ENCODE data around the gene MAST4.

DNA sequence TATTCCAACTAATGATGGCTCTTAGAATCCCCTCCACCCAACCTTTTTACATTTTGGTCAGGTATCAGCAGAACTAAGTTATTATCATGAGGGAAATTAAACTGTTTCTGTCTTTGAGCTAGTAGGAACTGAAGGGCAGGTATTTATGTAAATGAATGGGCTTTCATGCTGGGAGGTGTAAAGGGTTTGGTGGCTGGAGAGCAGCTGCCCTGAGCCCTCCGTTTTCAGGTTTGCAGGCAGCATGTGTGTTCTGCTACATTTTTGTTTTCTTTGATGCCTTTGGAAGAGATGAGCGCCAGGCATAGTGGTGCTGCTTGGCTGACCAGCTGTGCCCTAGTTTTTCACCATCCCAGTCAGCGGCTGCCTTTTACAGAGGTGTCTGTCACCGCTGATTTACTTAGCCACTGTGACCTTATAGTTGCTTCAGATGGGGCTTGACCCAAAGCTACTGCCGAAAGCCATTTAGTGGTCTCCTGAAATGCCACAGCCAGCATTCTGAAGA, 231.9 kb downstream of the MAST4 start:
- TF ChIP-seq POLR2AphosphoS5 (IDR thresholded peaks at IDR 0.05; ENCODE audit: low read depth): no peak
- TF ChIP-seq, protein P1, sequence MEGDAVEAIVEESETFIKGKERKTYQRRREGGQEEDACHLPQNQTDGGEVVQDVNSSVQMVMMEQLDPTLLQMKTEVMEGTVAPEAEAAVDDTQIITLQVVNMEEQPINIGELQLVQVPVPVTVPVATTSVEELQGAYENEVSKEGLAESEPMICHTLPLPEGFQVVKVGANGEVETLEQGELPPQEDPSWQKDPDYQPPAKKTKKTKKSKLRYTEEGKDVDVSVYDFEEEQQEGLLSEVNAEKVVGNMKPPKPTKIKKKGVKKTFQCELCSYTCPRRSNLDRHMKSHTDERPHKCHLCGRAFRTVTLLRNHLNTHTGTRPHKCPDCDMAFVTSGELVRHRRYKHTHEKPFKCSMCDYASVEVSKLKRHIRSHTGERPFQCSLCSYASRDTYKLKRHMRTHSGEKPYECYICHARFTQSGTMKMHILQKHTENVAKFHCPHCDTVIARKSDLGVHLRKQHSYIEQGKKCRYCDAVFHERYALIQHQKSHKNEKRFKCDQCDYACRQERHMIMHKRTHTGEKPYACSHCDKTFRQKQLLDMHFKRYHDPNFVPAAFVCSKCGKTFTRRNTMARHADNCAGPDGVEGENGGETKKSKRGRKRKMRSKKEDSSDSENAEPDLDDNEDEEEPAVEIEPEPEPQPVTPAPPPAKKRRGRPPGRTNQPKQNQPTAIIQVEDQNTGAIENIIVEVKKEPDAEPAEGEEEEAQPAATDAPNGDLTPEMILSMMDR (IDR thresholded peaks at IDR 0.05; ENCODE audit: insufficient read depth, low read length): no peak
